Activated T-helper 17 cell treated with anti-CD3 and anti-CD28 coated beads, Interleukin-2, amount 50 U/mL, for 72 hours (primary cell): Measurements from ENCODE around the gene TRIM23. TPM values are rescaled to one million over a fixed set of nuclear protein-coding genes. Genes with fewer than 3 reads are reported as not detected.
"Not testable (repeated sequence)": the region's sequence is repeated elsewhere in the genome, so short reads cannot be mapped to it uniquely, and the experiment has no call there.

Experiments
- ATAC-seq: fragments of 150-1000 bp; cut with Tn5 transposase; replicated peaks from 2 replicates; pipeline ENCODE4 v1.10.0; 2021; ENCODE audit warnings: mild to moderate bottlenecking, moderate library complexity
- H3K27ac Mint-ChIP-seq: one replicate; pipeline ENCODE4 v1.8.0; 2022; ENCODE audit warnings: mixed read lengths
- H3K27me3 Mint-ChIP-seq: one replicate; pipeline ENCODE4 v1.8.0; 2022; ENCODE audit warnings: mixed read lengths
- H3K36me3 Mint-ChIP-seq: one replicate; pipeline ENCODE4 v1.8.0; 2022; ENCODE audit warnings: low read depth, mild to moderate bottlenecking, mixed read lengths
- H3K4me1 Mint-ChIP-seq: one replicate; pipeline ENCODE4 v1.8.0; 2022; ENCODE audit warnings: mixed read lengths
- H3K4me3 Mint-ChIP-seq: one replicate; pipeline ENCODE4 v1.8.0; 2022; ENCODE audit warnings: mild to moderate bottlenecking, mixed read lengths
- H3K9me3 Mint-ChIP-seq: one replicate; pipeline ENCODE4 v1.8.0; 2022; ENCODE audit warnings: mixed read lengths
- total RNA-seq, 2 donors: library from RNA; stranded (reverse); gene quantifications; one replicate each; pipeline ENCODE4 v1.2.3, GENCODE V29; 2022

The TRIM23 gene
- total RNA-seq = 1 to 10 TPM; 7.0 to 8.0 TPM

DNA sequence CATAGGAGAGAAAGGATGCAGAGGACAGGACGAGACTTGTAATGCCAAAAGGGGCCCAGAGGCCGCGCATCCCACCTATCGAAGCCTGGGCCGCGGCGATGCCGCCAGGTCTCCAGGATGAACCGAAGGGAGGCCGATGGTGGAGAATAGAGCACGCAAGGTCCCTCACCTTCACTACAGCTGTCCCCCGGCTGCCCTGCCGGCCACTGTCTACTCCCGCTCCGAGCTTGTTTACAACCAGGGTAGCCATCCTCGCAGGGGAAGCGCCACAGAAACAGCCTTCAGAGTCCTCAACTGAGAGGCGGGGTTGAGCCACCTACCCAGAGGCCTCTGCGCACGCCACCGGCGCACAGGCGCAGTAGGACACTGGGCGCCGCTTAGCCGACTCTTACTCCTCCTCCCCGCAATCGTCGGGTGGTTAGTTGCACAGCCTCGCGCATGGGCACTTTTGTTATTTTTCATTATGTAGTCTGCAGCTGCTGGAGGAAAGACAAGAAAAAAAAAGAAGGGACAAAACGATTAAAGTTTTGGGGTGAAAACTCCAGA is at the start of gene TRIM23:
TSS of gene TRIM23 (minus strand) at position 309 of the 546 bp plus-strand sequence. CDS start at position 250, 59 bp downstream.
- H3K36me3 Mint-ChIP-seq = peaks cover 13% of the 10 kb centered on the region
- peaks cover 4% of the 10 kb centered on the region for H3K4me1 Mint-ChIP-seq
- no peaks in the 10 kb centered on the region for H3K27me3 Mint-ChIP-seq
- peak; percentile 98 for ATAC-seq
- peak within 1 kb of the TSS; percentile 97 for H3K27ac Mint-ChIP-seq
- no peaks in the 10 kb centered on the region for H3K9me3 Mint-ChIP-seq
- H3K4me3 Mint-ChIP-seq = peak within 1 kb of the TSS; percentile 99

DNA sequence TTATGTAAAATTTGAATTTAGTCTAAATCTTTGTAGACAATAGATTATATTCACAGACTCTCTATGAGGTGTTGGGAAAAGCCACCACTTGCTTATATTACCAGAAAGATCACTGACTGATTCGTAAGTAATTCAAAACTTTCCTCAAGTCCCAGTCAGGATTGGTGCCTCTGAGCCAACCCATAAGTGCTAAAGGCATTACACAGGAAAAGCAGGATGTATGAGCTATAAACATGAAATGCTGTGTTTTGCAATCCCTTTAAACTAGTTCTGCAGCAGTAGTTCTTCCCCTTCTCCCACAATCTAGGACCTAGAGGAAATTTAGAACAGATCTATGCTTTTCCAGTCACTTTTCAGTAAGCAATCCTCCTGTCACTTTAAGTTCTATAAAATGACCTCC is 48.7 kb upstream of the TRIM23 start:
- H3K4me3 Mint-ChIP-seq = no peak overlapping the region
- no peaks in the 10 kb centered on the region for H3K9me3 Mint-ChIP-seq
- H3K4me1 Mint-ChIP-seq = peaks cover 12% of the 10 kb centered on the region
- H3K36me3 Mint-ChIP-seq = peaks cover 89% of the 10 kb centered on the region
- ATAC-seq = no peak
- H3K27ac Mint-ChIP-seq = peak overlapping the region; percentile 7
- H3K27me3 Mint-ChIP-seq = no peaks in the 10 kb centered on the region

DNA sequence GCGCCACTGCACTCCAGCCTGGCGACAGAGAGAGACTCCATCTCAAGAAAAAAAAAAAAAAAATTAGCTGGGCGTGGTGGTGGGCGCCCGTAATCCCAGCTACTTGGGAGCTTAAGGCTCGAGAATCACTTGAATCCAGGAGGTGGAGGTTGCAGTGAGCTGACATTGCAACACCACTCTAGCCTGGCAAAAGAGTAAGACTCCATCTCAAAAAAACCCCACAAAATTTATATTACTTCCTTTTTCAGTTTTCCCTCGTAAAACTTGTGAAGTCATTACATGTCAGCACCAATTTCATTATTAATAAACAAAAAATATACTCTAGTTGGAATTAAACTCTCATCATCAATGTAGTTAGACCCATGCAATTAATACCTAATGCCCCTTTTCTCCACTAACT is 44.6 kb upstream of the TRIM23 start:
- H3K4me1 Mint-ChIP-seq = no peaks in the 10 kb centered on the region
- no peaks in the 10 kb centered on the region for H3K9me3 Mint-ChIP-seq
- ATAC-seq = no peak
- H3K27me3 Mint-ChIP-seq = no peaks in the 10 kb centered on the region
- H3K4me3 Mint-ChIP-seq = no peak overlapping the region
- peaks cover 81% of the 10 kb centered on the region for H3K36me3 Mint-ChIP-seq
- H3K27ac Mint-ChIP-seq = no peak overlapping the region

DNA sequence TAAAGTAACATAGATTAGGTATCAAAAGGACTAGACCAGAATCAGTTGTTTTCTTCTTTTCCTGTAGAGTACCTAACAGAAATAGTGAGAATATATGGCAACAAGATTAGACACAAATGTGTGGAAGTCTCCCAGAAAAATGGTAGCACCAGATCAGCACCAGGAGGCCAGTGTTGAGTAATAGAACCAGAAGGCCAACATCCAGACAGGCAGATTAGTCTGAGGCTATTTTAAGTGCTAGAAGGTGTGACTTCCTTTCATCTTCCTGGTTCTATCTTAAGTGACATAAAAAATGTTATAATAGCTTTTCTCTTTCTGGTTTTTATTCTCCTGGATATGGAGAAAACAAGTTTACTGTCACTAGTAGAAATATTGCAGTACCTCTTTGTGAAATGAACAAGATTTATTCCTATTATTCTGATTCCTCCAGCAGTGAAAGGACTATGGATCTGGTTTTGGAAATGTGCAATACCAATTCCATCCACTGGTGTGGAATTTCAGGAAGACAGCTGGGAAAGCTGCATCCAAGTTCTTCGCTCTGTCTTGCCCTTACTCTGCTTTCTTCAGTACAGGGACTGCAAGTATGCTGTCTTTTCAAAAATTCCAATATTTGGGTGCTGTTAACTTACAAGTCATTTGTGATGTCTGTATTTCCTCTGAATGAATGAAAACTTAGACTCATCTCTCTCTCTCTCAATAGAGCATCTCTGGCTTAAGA is 39.8 kb upstream of the TRIM23 start:
- H3K27ac Mint-ChIP-seq = peak overlapping the region; percentile 70
- H3K27me3 Mint-ChIP-seq = no peaks in the 10 kb centered on the region
- ATAC-seq = no peak
- H3K4me3 Mint-ChIP-seq = no peak overlapping the region
- no peaks in the 10 kb centered on the region for H3K9me3 Mint-ChIP-seq
- peaks cover 72% of the 10 kb centered on the region for H3K36me3 Mint-ChIP-seq
- no peaks in the 10 kb centered on the region for H3K4me1 Mint-ChIP-seq

DNA sequence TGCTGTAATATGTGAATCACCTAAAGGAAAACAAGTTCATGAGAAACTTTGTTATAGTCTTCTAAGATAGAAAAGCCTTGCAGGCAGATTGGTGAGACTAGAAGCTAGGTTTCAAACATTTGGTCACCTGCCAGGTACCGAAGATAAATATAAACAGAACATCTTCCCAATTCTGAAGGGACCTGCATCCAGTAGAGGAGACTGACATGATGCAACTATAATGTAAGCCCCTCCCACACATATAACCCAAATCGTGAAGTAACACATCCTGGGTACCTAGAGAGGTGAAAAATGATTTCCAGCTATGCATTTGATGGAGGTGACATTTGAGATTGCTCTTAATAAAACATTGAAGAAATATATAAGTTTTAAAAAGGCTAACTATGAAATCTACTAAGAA is 30.6 kb upstream of the TRIM23 start:
- Mint-ChIP-seq H3K4me3 (no peak overlapping the region), H3K4me1 (no peaks in the 10 kb centered on the region), H3K27ac (no peak overlapping the region), H3K36me3 (peaks cover 54% of the 10 kb centered on the region), H3K27me3 (no peaks in the 10 kb centered on the region), H3K9me3 (no peaks in the 10 kb centered on the region)
- ATAC-seq = no peak

DNA sequence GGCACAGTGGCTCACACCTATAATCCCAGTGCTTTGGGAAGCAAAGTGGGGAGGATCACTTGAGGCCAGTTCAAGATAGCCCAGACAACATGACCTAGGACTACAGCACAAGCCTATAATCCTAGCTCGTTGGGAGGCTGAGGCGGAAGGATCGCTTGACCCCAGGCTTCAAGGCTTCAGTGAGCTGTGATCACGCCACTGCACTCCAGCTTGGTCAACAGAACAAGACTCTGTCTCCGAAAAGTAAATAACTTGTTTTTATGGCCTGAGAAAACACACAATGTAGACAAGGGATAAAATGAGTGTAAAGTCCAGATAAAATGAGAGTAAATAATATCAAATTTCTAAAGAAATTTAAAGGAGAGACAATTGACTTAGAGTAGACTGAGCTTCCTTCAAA is 27.0 kb upstream of the TRIM23 start:
- H3K36me3 Mint-ChIP-seq = peaks cover 70% of the 10 kb centered on the region
- no peaks in the 10 kb centered on the region for H3K9me3 Mint-ChIP-seq
- no peaks in the 10 kb centered on the region for H3K4me1 Mint-ChIP-seq
- H3K27me3 Mint-ChIP-seq = no peaks in the 10 kb centered on the region
- H3K4me3 Mint-ChIP-seq = no peak overlapping the region
- no peak for ATAC-seq
- H3K27ac Mint-ChIP-seq = no peak overlapping the region

DNA sequence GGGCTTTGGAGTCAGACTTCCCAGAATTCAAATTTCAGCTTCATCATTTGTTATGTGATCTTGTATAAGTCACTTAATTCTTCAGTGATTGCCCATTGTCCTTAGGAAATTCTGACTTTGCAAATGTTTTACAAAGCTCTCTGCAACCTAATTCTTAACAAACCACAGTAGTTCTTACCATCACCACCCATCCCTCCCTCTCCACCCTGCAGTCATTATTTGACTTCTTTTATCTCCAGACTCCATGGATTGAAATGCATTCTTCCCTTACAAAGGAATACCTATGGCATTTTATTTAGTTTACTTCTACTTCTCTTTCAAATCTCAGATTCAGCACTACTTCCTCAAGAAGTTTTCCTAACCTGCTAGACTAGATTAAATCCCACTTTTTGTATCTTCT is 23.8 kb upstream of the TRIM23 start:
- Mint-ChIP-seq H3K9me3 (no peaks in the 10 kb centered on the region), H3K4me3 (no peak overlapping the region), H3K27me3 (no peaks in the 10 kb centered on the region), H3K27ac (no peak overlapping the region), H3K4me1 (no peaks in the 10 kb centered on the region), H3K36me3 (peaks cover 69% of the 10 kb centered on the region)
- ATAC-seq = no peak

DNA sequence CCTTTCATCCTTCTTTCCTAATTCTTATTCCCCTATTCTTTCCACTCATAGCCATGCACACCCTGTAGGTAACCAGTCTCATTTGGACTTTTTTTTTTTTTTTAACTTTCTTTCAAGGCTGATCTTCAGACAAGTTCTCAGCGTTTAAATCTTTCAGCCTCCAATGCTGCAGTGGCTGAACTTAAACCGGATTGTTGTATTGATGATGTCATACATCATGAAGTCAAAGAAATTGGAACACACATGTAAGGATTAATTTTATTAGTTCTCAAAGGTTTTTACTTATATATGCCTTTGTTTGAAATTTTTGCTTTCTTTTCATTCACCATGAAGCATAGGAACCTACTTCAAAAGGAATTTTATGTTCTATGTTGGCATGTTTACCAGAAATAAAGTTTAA is 22.8 kb upstream of the TRIM23 start:
- H3K36me3 Mint-ChIP-seq = peaks cover 68% of the 10 kb centered on the region
- ATAC-seq = no peak
- H3K9me3 Mint-ChIP-seq = no peaks in the 10 kb centered on the region
- no peaks in the 10 kb centered on the region for H3K27me3 Mint-ChIP-seq
- H3K4me1 Mint-ChIP-seq = no peaks in the 10 kb centered on the region
- no peak overlapping the region for H3K4me3 Mint-ChIP-seq
- no peak overlapping the region for H3K27ac Mint-ChIP-seq

DNA sequence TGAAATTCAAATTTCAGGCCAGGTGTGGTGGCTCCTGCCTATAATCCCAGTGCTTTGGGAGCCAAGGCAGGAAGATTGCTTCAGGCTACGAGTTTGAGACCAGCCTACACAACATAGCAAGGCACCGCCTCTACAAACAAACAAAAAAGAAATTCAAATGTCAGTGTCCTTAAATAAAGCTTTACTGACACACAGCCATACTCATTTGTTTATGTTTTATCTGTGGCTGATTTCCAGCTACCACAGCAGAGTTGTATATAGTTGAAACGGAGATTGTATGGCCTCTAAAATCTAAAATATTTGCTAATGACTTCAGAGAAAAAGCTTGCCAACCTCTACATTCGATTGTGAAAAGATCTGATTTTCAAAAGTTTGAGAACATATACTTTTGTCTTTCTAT is 16.1 kb upstream of the TRIM23 start:
- Mint-ChIP-seq H3K9me3 (no peaks in the 10 kb centered on the region), H3K36me3 (peaks cover 73% of the 10 kb centered on the region), H3K4me3 (no peak overlapping the region), H3K4me1 (no peaks in the 10 kb centered on the region), H3K27me3 (no peaks in the 10 kb centered on the region), H3K27ac (no peak overlapping the region)
- ATAC-seq = no peak

DNA sequence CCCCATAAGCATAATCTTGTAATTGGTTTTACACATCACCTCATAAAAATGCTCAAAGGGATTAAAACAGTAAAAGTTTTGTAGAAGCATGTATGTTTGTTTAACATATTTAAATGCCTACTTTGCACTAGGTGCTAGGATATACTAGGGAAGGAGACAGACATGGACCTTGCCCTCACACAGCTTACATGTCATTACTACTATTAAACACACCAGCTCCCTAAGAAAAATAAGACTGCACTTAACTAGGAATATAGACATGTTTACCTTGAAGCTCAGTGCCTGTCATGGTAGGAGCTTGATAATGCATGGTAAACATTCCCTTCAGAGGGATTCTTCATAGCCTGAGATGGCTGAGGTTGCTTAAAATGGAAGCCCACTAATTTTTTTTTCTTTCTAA is 6.8 kb upstream of the TRIM23 start:
- Mint-ChIP-seq H3K27me3 (no peaks in the 10 kb centered on the region), H3K4me1 (peaks cover 7% of the 10 kb centered on the region), H3K27ac (no peak overlapping the region), H3K4me3 (no peak overlapping the region), H3K9me3 (no peaks in the 10 kb centered on the region), H3K36me3 (peaks cover 39% of the 10 kb centered on the region)
- ATAC-seq = no peak

DNA sequence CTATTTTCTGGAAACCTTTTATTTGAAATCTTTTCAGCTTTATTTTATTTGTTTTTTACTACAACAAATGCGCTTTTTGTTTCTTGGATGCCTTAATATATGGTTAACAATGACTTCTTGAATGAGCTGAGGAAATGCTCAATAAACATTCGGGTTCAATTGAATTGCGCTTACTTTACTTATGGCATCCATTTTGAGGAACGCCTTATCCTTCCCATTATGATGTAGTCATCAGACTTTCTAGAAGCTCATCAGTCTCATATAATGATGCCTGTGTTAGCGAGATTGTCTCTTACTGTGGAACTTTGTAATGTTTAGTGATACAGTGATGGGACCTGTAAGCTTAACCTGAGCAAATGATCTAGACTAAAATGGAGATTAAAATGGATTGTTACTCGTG is 1.6 kb upstream of the TRIM23 start:
- no peaks in the 10 kb centered on the region for H3K27me3 Mint-ChIP-seq
- H3K36me3 Mint-ChIP-seq = peaks cover 26% of the 10 kb centered on the region
- peak overlapping the region; percentile 97 for H3K27ac Mint-ChIP-seq
- H3K4me3 Mint-ChIP-seq = peak overlapping the region; percentile 99
- ATAC-seq = no peak
- H3K4me1 Mint-ChIP-seq = peaks cover 9% of the 10 kb centered on the region
- H3K9me3 Mint-ChIP-seq = no peaks in the 10 kb centered on the region

DNA sequence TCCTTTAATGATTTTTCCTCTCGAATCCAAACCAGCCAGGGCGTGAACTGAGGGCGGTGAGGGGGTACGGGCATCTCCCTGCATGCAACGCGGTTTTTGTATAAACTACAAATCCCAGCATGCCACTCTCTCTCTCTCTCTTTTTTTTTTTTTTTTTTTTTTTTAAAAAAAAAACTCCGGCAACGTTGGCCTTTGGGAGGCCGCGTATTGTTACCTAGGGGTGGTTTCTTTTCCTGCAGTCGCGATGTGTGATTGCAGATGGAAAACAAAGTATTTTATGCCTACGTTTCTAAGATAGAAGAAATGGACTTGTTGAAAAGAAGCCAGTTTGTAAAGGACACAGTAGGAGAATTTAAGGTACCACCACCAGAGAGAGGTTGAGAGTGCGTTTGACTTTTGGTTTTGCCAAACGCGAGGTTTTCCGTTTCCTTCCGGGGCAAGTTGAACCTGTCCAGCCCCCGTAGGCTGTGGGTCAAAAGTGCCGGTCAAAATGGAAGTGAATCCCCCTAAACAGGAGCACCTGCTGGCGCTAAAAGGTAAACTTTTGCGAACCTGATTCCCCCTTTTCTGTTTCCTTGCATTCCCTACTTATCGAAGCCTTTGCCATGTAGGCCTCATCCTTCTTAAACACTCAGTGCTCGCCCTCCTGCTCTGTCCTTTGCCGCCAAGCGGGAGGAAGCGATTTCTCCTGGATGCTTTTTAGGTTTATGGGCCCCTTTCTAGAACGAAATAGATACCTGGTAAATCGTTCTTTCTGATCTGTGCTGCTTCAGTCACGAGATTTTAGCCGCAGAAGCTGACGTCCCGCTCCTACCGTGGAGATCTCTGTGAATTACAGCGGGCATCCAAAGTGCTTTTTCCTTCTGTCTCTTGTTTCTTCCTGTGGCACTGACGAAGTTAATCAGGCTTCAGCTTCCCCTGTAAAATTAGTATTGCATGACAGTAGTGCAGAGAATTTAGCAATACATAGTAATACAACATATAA is 730 bp upstream of the TRIM23 start, which contains the start of the genes SHLD3 and TRAPPC13:
TSS of gene SHLD3 (plus strand) at position 457 of the 985 bp plus-strand sequence. CDS start 4,561 bp downstream, outside the sequence.
TSS of gene TRAPPC13 (plus strand) at position 457 of the 985 bp plus-strand sequence. CDS start at position 491, 34 bp downstream.
- Mint-ChIP-seq H3K27ac (peak within 1 kb of the TSS; percentile 97), H3K27me3 (no peaks in the 10 kb centered on the region), H3K36me3 (peaks cover 20% of the 10 kb centered on the region), H3K4me1 (peaks cover 9% of the 10 kb centered on the region), H3K9me3 (no peaks in the 10 kb centered on the region), H3K4me3 (peak within 1 kb of the TSS; percentile 99)
- ATAC-seq = peak; percentile 80

DNA sequence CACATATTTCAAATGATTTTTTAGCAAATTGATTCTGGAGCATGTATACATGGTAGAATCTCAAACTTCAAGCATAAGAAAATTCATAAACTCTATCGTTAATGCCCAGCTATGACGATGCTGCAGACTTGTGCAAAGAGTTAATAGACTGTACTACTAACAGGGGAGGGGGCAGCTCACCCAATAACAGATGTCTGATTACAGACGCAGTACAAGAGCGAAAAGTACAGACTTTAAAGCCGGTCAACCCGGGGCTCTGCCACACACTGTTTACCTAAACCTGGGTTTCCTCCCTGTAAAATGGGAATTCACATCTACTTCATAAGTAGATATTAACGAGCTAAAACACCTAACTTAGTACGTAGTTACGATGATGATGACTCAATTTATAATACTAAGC is 651 bp downstream of the TRIM23 start:
- H3K4me1 Mint-ChIP-seq = peaks cover 4% of the 10 kb centered on the region
- H3K9me3 Mint-ChIP-seq = no peaks in the 10 kb centered on the region
- H3K4me3 Mint-ChIP-seq = peak overlapping the region; percentile 99
- H3K36me3 Mint-ChIP-seq = peaks cover 12% of the 10 kb centered on the region
- H3K27ac Mint-ChIP-seq = peak overlapping the region; percentile 97
- H3K27me3 Mint-ChIP-seq = no peaks in the 10 kb centered on the region
- no peak for ATAC-seq

DNA sequence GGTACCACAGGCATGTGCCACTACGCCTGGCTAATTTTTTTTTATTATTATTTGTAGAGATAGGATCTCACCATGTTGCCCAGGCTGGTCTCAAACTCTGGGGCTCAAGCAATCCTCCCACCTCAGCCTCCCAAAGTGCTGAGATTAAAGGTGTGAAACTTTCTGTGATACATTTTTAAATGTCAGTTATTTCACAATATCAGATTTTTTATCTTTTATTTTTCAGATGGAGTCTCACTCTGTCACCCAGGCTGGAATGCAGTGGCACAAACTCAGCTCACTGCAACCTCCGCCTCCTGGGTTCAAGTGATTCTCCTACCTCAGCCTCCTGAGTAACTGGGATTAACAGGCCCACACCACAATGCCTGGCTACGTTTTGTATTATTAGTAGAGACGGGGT is 2.2 kb downstream of the TRIM23 start:
- not testable (repeated sequence) for ATAC-seq, H3K27me3 Mint-ChIP-seq, H3K27ac Mint-ChIP-seq, H3K4me1 Mint-ChIP-seq, H3K9me3 Mint-ChIP-seq
- Mint-ChIP-seq H3K4me3 (peak overlapping the region; percentile 99), H3K36me3 (peaks cover 12% of the 10 kb centered on the region)
